MM.1S (cell line): ENCODE results near the gene RNASE7.

Experiments used
- DNase-seq: peaks from one replicate; pipeline ENCODE4 v3.0.0-alpha.2; 2015
- H2AFZ ChIP-seq: fragments of 300-600 bp; sonication (generic); 2 replicates; pipeline ENCODE4 v1.6.0; 2016; ENCODE audit warnings: antibody characterized with exemption, low read length
- H3F3A ChIP-seq: fragments of 300-600 bp; sonication (generic); 2 replicates; pipeline ENCODE4 v1.6.1; 2016; ENCODE audit warnings: mild to moderate bottlenecking, antibody characterized with exemption, low read length, moderate library complexity, mixed read lengths; ENCODE audit not compliant: insufficient read depth
- H3K27ac ChIP-seq: fragments of 300-600 bp; sonication (generic); 2 replicates; pipeline ENCODE4 v1.5.1; 2016; ENCODE audit warnings: mild to moderate bottlenecking, low read length
- H3K27me3 ChIP-seq: fragments of 300-600 bp; sonication (generic); replicated peaks from 2 replicates; pipeline ENCODE4 v1.6.0; 2016; ENCODE audit warnings: low read length; ENCODE audit not compliant: insufficient read depth
- H3K36me3 ChIP-seq: fragments of 300-600 bp; sonication (generic); replicated peaks from 2 replicates; pipeline ENCODE4 v1.6.1; 2016; ENCODE audit warnings: mild to moderate bottlenecking, low read length, mixed read lengths; ENCODE audit not compliant: insufficient read depth
- H3K4me1 ChIP-seq: fragments of 300-600 bp; sonication (generic); 2 replicates; pipeline ENCODE4 v1.6.1; 2016; ENCODE audit warnings: low read length, mixed read lengths
- H3K4me2 ChIP-seq: fragments of 300-600 bp; sonication (generic); 2 replicates; pipeline ENCODE4 v1.6.0; 2016; ENCODE audit warnings: low read depth, low read length
- H3K4me3 ChIP-seq: fragments of 300-600 bp; sonication (generic); 2 replicates; pipeline ENCODE4 v1.5.1; 2016; ENCODE audit warnings: low read length, mixed read lengths
- H3K79me2 ChIP-seq: fragments of 300-600 bp; sonication (generic); 2 replicates; pipeline ENCODE4 v1.6.1; 2016; ENCODE audit warnings: mixed run types, low read length, mixed read lengths
- H3K9ac ChIP-seq: fragments of 300-600 bp; sonication (generic); 2 replicates; pipeline ENCODE4 v1.6.1; 2016; ENCODE audit warnings: low read length, mixed read lengths
- H3K9me2 ChIP-seq: fragments of 300-600 bp; sonication (generic); replicated peaks from 2 replicates; pipeline ENCODE4 v1.6.1; 2016; ENCODE audit warnings: mild to moderate bottlenecking, low read length, mixed read lengths; ENCODE audit not compliant: insufficient read depth
- H3K9me3 ChIP-seq: fragments of 300-600 bp; sonication (generic); replicated peaks from 2 replicates; pipeline ENCODE4 v1.6.1; 2016; ENCODE audit warnings: mild to moderate bottlenecking, low read length, mixed read lengths; ENCODE audit not compliant: insufficient read depth
- H4K20me1 ChIP-seq: fragments of 300-600 bp; sonication (generic); 2 replicates; pipeline ENCODE4 v1.6.1; 2016; ENCODE audit warnings: mild to moderate bottlenecking, low read length, moderate library complexity, mixed read lengths; ENCODE audit not compliant: insufficient read depth
- CTCF ChIP-seq: fragments of 300-600 bp; sonication (generic); IDR thresholded peaks from 2 replicates; pipeline ENCODE4 v1.5.1; 2016; ENCODE audit warnings: antibody characterized with exemption, low read length, mixed read lengths
- EZH2 ChIP-seq: fragments of 300-600 bp; sonication (generic); optimal IDR thresholded peaks from 2 replicates; pipeline ENCODE3; 2017; ENCODE audit warnings: low read depth, mild to moderate bottlenecking, antibody characterized with exemption, low read length, mixed read lengths
- EZH2phosphoT487 ChIP-seq: fragments of 300-600 bp; sonication (generic); IDR thresholded peaks from 2 replicates; pipeline ENCODE4 v1.6.1; 2018; ENCODE audit warnings: antibody characterized with exemption, low read length

Gene RNASE7

GRCh38 chr14:21078726-21079125, 36.6 kb downstream of the RNASE7 start:
- H3K27ac ChIP-seq = no peak overlapping the region
- H3K9me2 ChIP-seq = no peaks in the 10 kb centered on the region
- no peak overlapping the region for H3K4me2 ChIP-seq
- no peak for DNase-seq
- no peaks in the 10 kb centered on the region for H3K9me3 ChIP-seq
- no peak overlapping the region for H3K9ac ChIP-seq
- no peaks in the 10 kb centered on the region for H3K27me3 ChIP-seq
- no peaks in the 10 kb centered on the region for H3F3A ChIP-seq
- H4K20me1 ChIP-seq = no peaks in the 10 kb centered on the region
- H3K4me1 ChIP-seq = no peaks in the 10 kb centered on the region
- TF ChIP-seq EZH2 (no peak), CTCF (no peak), EZH2phosphoT487 (no peak)
- no peak overlapping the region for H2AFZ ChIP-seq
- no peak overlapping the region for H3K4me3 ChIP-seq
- no peaks in the 10 kb centered on the region for H3K36me3 ChIP-seq
- H3K79me2 ChIP-seq = no peaks in the 10 kb centered on the region

- H3K9me2 ChIP-seq = no peaks in the 10 kb centered on the region
- H3K4me2 ChIP-seq = no peak overlapping the region
- H3K4me3 ChIP-seq = no peak overlapping the region
- no peak overlapping the region for H2AFZ ChIP-seq
- no peaks in the 10 kb centered on the region for H4K20me1 ChIP-seq
- no peaks in the 10 kb centered on the region for H3F3A ChIP-seq
- no peaks in the 10 kb centered on the region for H3K27me3 ChIP-seq
- TF ChIP-seq EZH2 (no peak), CTCF (no peak), EZH2phosphoT487 (no peak)
- H3K9me3 ChIP-seq = no peaks in the 10 kb centered on the region
- H3K79me2 ChIP-seq = no peaks in the 10 kb centered on the region
- no peak for DNase-seq
- no peaks in the 10 kb centered on the region for H3K4me1 ChIP-seq
- no peak overlapping the region for H3K27ac ChIP-seq
- H3K36me3 ChIP-seq = no peaks in the 10 kb centered on the region
- no peak overlapping the region for H3K9ac ChIP-seq
These were observed 39.5 kb downstream of the RNASE7 start for GRCh38 chr14:21081521-21082142.

GRCh38 chr14:21083565-21084325, 41.6 kb downstream of the RNASE7 start:
- H3K36me3 ChIP-seq = no peaks in the 10 kb centered on the region
- H3K9me3 ChIP-seq = no peaks in the 10 kb centered on the region
- no peaks in the 10 kb centered on the region for H3K27me3 ChIP-seq
- no peak overlapping the region for H3K9ac ChIP-seq
- H2AFZ ChIP-seq = no peak overlapping the region
- TF ChIP-seq EZH2 (no peak), EZH2phosphoT487 (no peak), CTCF (no peak)
- H3K4me1 ChIP-seq = no peaks in the 10 kb centered on the region
- H4K20me1 ChIP-seq = no peaks in the 10 kb centered on the region
- H3K79me2 ChIP-seq = no peaks in the 10 kb centered on the region
- no peak overlapping the region for H3K4me3 ChIP-seq
- DNase-seq = no peak
- H3K9me2 ChIP-seq = no peaks in the 10 kb centered on the region
- no peak overlapping the region for H3K4me2 ChIP-seq
- no peak overlapping the region for H3K27ac ChIP-seq
- no peaks in the 10 kb centered on the region for H3F3A ChIP-seq
